ACC112 (cell line): ENCODE results near the gene HAND1.

Source experiments
- H2AFZ ChIP-seq: fragments of 200-600 bp; sonication (generic); one replicate; pipeline ENCODE4 v1.6.0; 2017; ENCODE audit warnings: antibody characterized with exemption, low read length; ENCODE audit not compliant: unreplicated experiment
- H3K27ac ChIP-seq: fragments of 200-600 bp; sonication (generic); 2 replicates; pipeline ENCODE4 v1.5.1; 2014; ENCODE audit warnings: low read depth, mild to moderate bottlenecking, antibody characterized with exemption, low read length, moderate library complexity
- H3K27me3 ChIP-seq: fragments of 200-600 bp; sonication (generic); 2 replicates; pipeline ENCODE4 v1.6.1; 2014; ENCODE audit warnings: mild to moderate bottlenecking, antibody characterized with exemption, low read length, moderate library complexity, mixed read lengths; ENCODE audit not compliant: insufficient read depth
- H3K36me3 ChIP-seq: fragments of 200-600 bp; sonication (generic); 2 replicates; pipeline ENCODE4 v1.6.1; 2016; ENCODE audit warnings: mild to moderate bottlenecking, antibody characterized with exemption, low read length, moderate library complexity, mixed read lengths; ENCODE audit not compliant: insufficient read depth
- H3K4me1 ChIP-seq: fragments of 200-600 bp; sonication (generic); one replicate; pipeline ENCODE4 v1.6.1; 2016; ENCODE audit warnings: low read length, mixed read lengths; ENCODE audit not compliant: insufficient read depth, unreplicated experiment, control insufficient read depth
- H3K4me3 ChIP-seq: fragments of 200-600 bp; sonication (generic); 2 replicates; pipeline ENCODE4 v1.5.1; 2014; ENCODE audit warnings: mild to moderate bottlenecking, low read depth, low read length
- H3K79me2 ChIP-seq: fragments of 200-600 bp; sonication (generic); one replicate; pipeline ENCODE4 v1.6.0; 2016; ENCODE audit warnings: low read length; ENCODE audit not compliant: control insufficient read depth, unreplicated experiment, insufficient read depth

Gene HAND1

GRCh38 chr5:154485850-154486426 is 7.9 kb upstream of the HAND1 start:
- Histone ChIP-seq H3K79me2 (no peaks in the 10 kb centered on the region), H3K36me3 (no peaks in the 10 kb centered on the region), H3K4me1 (no peaks in the 10 kb centered on the region), H3K4me3 (no peak overlapping the region), H3K27ac (no peak overlapping the region), H2AFZ (no peak overlapping the region), H3K27me3 (peaks cover 95% of the 10 kb centered on the region)

- no peak overlapping the region for H3K27ac ChIP-seq
- H3K79me2 ChIP-seq = no peaks in the 10 kb centered on the region
- H3K4me3 ChIP-seq = no peak overlapping the region
- H3K36me3 ChIP-seq = no peaks in the 10 kb centered on the region
- no peaks in the 10 kb centered on the region for H3K4me1 ChIP-seq
- H2AFZ ChIP-seq = no peak overlapping the region
- peaks cover 95% of the 10 kb centered on the region for H3K27me3 ChIP-seq
Measured at GRCh38 chr5:154485096-154485491, 7.1 kb upstream of the HAND1 start.

- Histone ChIP-seq H3K36me3 (no peaks in the 10 kb centered on the region), H3K4me3 (no peak overlapping the region), H3K27me3 (peaks cover 95% of the 10 kb centered on the region), H2AFZ (no peak overlapping the region), H3K27ac (no peak overlapping the region), H3K79me2 (no peaks in the 10 kb centered on the region), H3K4me1 (no peaks in the 10 kb centered on the region)
Measured at GRCh38 chr5:154484393-154485095, 6.5 kb upstream of the HAND1 start.

GRCh38 chr5:154483654-154484392 is 5.8 kb upstream of the HAND1 start:
- no peaks in the 10 kb centered on the region for H3K36me3 ChIP-seq
- no peaks in the 10 kb centered on the region for H3K4me1 ChIP-seq
- no peak overlapping the region for H2AFZ ChIP-seq
- no peak overlapping the region for H3K27ac ChIP-seq
- no peak overlapping the region for H3K4me3 ChIP-seq
- no peaks in the 10 kb centered on the region for H3K79me2 ChIP-seq
- H3K27me3 ChIP-seq = peaks cover 95% of the 10 kb centered on the region

GRCh38 chr5:154482528-154483449 is 4.8 kb upstream of the HAND1 start:
- no peaks in the 10 kb centered on the region for H3K36me3 ChIP-seq
- H3K79me2 ChIP-seq = no peaks in the 10 kb centered on the region
- H3K4me3 ChIP-seq = no peak overlapping the region
- H3K4me1 ChIP-seq = no peaks in the 10 kb centered on the region
- H2AFZ ChIP-seq = no peak overlapping the region
- peaks cover 100% of the 10 kb centered on the region for H3K27me3 ChIP-seq
- no peak overlapping the region for H3K27ac ChIP-seq

GRCh38 chr5:154481584-154482381 is 3.8 kb upstream of the HAND1 start:
- H3K4me3 ChIP-seq = no peak overlapping the region
- H3K27me3 ChIP-seq = peaks cover 100% of the 10 kb centered on the region
- H3K4me1 ChIP-seq = no peaks in the 10 kb centered on the region
- H3K27ac ChIP-seq = no peak overlapping the region
- no peaks in the 10 kb centered on the region for H3K79me2 ChIP-seq
- no peak overlapping the region for H2AFZ ChIP-seq
- no peaks in the 10 kb centered on the region for H3K36me3 ChIP-seq

- peaks cover 100% of the 10 kb centered on the region for H3K27me3 ChIP-seq
- no peak overlapping the region for H2AFZ ChIP-seq
- no peaks in the 10 kb centered on the region for H3K79me2 ChIP-seq
- no peaks in the 10 kb centered on the region for H3K4me1 ChIP-seq
- no peak overlapping the region for H3K4me3 ChIP-seq
- no peaks in the 10 kb centered on the region for H3K36me3 ChIP-seq
- no peak overlapping the region for H3K27ac ChIP-seq
Measured at GRCh38 chr5:154480847-154481246, 2.8 kb upstream of the HAND1 start.

GRCh38 chr5:154479944-154480750 is 2.1 kb upstream of the HAND1 start:
- Histone ChIP-seq H3K27me3 (peaks cover 100% of the 10 kb centered on the region), H3K36me3 (no peaks in the 10 kb centered on the region), H3K4me3 (no peak overlapping the region), H3K27ac (no peak overlapping the region), H3K79me2 (no peaks in the 10 kb centered on the region), H2AFZ (no peak overlapping the region), H3K4me1 (no peaks in the 10 kb centered on the region)

GRCh38 chr5:154479160-154479943 is 1.3 kb upstream of the HAND1 start:
- H3K4me3 ChIP-seq = no peak overlapping the region
- H3K79me2 ChIP-seq = no peaks in the 10 kb centered on the region
- no peak overlapping the region for H2AFZ ChIP-seq
- no peak overlapping the region for H3K27ac ChIP-seq
- H3K27me3 ChIP-seq = peaks cover 100% of the 10 kb centered on the region
- H3K4me1 ChIP-seq = no peaks in the 10 kb centered on the region
- no peaks in the 10 kb centered on the region for H3K36me3 ChIP-seq
